ENCODE results near the gene MUC20. TPM values are rescaled to one million over a fixed set of nuclear protein-coding genes. Genes with fewer than 3 reads are reported as not detected.

Gene MUC20
- total and polyA plus RNA-seq, 2 of the 13 experiments (the other 11 are each of a cell fraction or from before 2014, with no cell fraction given): 0.24 to 0.83 TPM

GRCh38 chr3:195767792-195768191, 47.0 kb downstream of the MUC20 start:
- intact Hi-C loops (cut with micrococcal nuclease; ENCODE audit: unreplicated experiment): no loop called here
- Histone ChIP-seq H3K27ac (ENCODE audit: extremely low read length, insufficient read depth, low read length) (no peak overlapping the region), H3K36me3 (replicated peaks in 1 of 2; ENCODE audit: control insufficient read depth in 1 of 2, insufficient read depth in 2 of 2, low read length in 2 of 2) (no peaks in the 10 kb centered on the region), H2AFZ (ENCODE audit: low read length) (no peak overlapping the region), H3K4me1 (ENCODE audit: insufficient read depth, low read length) (no peaks in the 10 kb centered on the region), H3K79me2 (ENCODE audit: insufficient read depth, low read length) (no peaks in the 10 kb centered on the region), H3K27me3 (ENCODE audit: control insufficient read depth in 1 of 2, insufficient read depth in 2 of 2, low read length in 2 of 2) (peaks cover 7 to 42% of the 10 kb centered on the region in 2 experiments; a peak in 4 of 5 replicates), H3K9ac (ENCODE audit: insufficient read depth, low read depth, low read length) (no peak overlapping the region), H4K20me1 (ENCODE audit: insufficient read depth, low read length) (no peaks in the 10 kb centered on the region), H3K4me2 (ENCODE audit: low read depth, low read length) (no peak overlapping the region), H3K9me3 (ENCODE audit: low read length) (no peaks in the 10 kb centered on the region), H3K4me3 (replicated peaks in 1 of 3; ENCODE audit: insufficient read depth in 1 of 3, low read depth in 2 of 3, low read length in 3 of 3) (no peak overlapping the region)
- 42% methylated on average over 10 of the region's 10 CpGs for WGBS (ENCODE audit: low lambda C conversion rate)
- ATAC-seq (no peak), FAIRE-seq (no peak), DNase-seq (ENCODE audit: low spot score) (no peak)
- no peak for TF ChIP-seq ZNF101 (CRISPR knock-in tag; IDR thresholded peaks at IDR 0.05; ENCODE audit: borderline replicate concordance, low read depth)
- no peak for TF ChIP-seq TEF (CRISPR knock-in tag; IDR thresholded peaks at IDR 0.05)
- TF ChIP-seq ZSCAN21 (CRISPR knock-in tag; IDR thresholded peaks at IDR 0.05; ENCODE audit: borderline replicate concordance): no peak
- no peak for TF ChIP-seq MATR3 (CRISPR knock-in tag; IDR thresholded peaks at IDR 0.05)
- no peak for TF ChIP-seq AHDC1 (CRISPR knock-in tag; IDR thresholded peaks at IDR 0.05; ENCODE audit: borderline replicate concordance)
- no peak for TF ChIP-seq XBP1 (CRISPR knock-in tag; IDR thresholded peaks at IDR 0.05)
- TF ChIP-seq IKZF1 (IDR thresholded peaks at IDR 0.05): no peak
- no peak for TF ChIP-seq HNRNPH1 (optimal IDR thresholded peaks at IDR 0.05; ENCODE audit: low read depth, low read length)
- TF ChIP-seq ZNF772 (CRISPR knock-in tag; IDR thresholded peaks at IDR 0.05): no peak
- no peak for TF ChIP-seq JUN (CRISPR knock-in tag; IDR thresholded peaks at IDR 0.05)
- no peak for TF ChIP-seq SMARCC2 (IDR thresholded peaks at IDR 0.05)
- BruUV-seq (replicated peaks): no TSS peak
- POLR2A ChIA-PET: no interaction called here
- CTCF ChIA-PET (ENCODE audit: low intra/inter-chr PET ratio, low total read pairs): no interaction called here
- in situ Hi-C loops (cut with HindIII; ENCODE audit: extremely low pct_ligation_motif_present, low pct_unique_long_range_greater_than_20kb): no loop called here

Measured in HepG2 (cell line).